G401.6 (cell line): ENCODE results near the gene REG1A.

Experiments
- FAIRE-seq: peaks from 2 replicates; lab custom pipeline; 2012; peaks lifted over from hg19 to GRCh38; lab: Jason Lieb, UNC

REG1A gene

DNA sequence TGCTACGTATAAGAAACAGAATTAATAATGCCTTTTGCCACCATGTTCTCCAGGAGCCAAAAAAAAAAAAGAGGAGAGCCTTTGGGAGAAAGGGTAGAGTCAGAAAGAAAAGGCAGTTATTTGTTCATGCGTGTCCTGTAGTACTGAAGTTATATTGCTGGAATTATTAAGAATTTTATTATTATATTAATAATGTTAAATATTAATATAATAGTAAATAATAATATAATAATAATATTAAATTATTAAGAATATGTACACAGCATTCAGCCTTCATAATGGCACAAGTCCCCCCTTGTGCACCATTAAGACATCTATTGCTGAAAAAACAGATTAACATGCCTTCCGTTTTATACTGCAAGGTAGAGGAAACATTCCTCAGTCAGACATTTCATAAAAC, 8.1 kb downstream of the REG1A start:
- no peak for FAIRE-seq

DNA sequence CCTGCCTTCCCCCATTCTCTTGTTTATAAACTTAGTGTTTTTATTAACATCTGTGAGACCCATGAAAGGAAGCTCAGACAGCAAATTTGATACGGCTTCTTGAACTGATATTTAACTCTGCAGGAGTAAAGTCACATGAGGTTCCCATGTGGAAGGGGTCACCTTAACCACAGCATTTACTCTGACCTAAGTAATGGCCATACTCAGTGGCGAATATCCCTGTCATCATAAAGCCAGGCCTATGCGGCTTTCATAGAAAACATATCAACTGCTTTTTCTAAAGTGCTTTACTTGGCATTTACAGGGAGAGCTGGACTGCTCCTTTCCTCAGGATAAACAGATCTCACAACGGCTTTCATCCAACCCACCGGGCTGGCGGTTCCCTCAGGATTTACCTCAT, 9.0 kb downstream of the REG1A start:
- no peak for FAIRE-seq

DNA sequence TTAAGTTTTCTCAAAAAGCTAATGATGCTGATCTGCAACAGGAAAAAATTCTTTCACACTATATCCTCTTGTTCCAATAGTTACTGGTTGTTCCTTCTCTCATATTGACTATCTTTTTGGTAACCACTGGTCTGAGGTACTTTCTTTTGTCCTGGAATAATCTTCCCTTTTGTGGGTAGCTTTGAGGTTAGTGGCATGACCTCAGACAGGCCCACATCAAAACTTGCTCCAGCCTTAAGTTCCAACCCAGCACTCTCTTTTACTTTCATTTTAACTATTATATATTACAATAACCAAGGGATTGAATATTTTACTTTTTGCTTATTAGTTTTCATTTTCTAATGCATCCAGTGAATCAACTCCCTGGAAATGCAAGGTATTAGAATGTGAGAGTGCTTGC, 9.5 kb downstream of the REG1A start:
- FAIRE-seq, result no peak

GRCh38 chr2:79131687-79132086, 11.4 kb downstream of the REG1A start:
- no peak for FAIRE-seq

DNA sequence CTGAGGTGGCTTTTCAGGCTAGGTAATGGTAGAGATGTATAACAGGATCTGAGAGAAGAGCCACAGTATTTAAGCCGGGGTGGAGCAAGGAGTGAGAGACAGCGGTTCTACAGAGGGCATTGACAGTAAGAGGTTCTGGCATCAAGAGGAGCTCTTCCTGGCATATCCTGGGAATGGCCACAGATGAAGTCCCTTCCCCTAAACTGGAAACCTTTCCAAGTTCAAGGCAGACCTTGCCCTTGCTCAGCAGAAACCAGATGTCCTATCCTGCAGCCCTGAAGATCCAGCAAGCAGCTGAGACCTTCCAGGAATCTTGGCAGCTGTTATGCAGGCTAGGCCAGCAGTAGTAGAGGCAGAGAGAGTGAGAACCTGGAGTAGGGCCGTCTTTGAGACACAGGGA, 18.1 kb downstream of the REG1A start:
- FAIRE-seq, result no peak

- FAIRE-seq, result no peak
These were observed 19.1 kb downstream of the REG1A start for GRCh38 chr2:79139423-79139822.

DNA sequence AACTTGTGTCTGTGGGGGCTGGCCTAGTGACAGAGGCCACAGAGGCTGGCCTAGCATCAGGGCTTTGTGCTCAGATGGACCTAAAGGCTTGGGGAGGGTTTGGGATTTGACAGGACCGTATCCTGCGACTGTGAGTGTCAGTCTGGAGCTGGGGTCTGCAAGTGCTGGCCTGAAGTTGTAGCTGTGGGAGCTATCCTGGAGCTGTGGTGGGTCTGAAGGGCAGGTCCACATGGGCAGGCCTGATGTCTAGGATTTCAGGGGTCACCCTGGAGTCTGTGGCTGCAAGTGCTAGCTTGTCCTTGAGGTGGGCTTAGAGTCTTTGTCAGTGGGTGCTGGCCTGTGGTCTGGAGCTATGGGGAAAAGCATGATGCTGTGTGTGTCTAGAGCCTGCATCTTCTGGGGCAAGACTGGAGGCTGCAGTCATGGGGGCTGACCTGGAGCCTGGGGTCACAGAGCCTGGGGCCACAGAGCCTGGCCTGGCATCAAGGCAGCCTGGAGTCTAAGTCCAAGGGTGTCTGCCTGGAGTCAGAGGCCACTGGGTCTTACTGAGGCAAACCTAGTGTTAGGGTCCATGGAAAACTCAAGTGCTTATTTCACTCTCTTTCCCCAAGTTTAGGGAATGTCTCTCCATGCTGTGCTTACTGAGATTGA, 35.7 kb downstream of the REG1A start:
- no peak for FAIRE-seq

DNA sequence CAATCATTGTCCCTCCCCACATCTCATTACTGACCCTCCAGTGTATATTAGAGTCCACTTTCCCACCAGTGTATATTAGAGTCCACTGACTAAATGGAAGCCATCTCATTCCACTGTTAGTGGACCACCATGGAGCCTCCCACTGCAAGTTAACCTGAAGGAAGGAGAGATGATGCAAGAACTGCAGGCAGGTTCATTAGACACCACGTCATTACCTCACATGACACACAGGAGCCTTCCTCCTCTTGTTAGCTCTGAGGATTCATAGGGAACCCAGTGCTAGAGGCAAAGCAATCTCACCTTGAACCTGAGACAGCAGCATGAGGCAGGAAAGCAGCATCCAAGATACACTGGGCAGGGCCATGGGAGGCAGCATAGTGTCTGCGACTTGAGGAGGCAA, 38.7 kb downstream of the REG1A start:
- no peak for FAIRE-seq

DNA sequence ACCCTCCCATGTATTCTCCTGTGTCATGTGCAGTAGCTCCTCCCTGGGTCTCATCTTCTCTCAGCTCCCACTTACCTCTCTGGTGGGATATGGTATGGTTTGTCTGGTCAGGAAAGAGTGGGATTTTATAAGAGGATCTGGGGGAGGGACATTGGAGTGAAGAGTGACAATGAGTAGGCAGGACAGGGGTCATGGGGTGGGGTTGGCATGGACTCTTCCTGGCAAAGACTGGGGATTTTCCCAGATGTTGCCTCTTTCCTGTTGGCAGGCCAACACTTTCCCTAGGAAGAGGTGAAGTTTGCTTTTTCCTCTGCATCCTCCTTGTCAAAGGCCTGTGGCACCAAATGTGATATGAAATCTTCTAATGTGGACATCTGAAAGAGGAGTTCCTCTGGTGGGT, 39.4 kb downstream of the REG1A start, which contains the start of gene REG3A:
Gene REG3A, minus strand, starts transcription at position 101 of the 400 bp plus-strand sequence. CDS start 348 bp downstream, outside the sequence.
- no peak for FAIRE-seq

- FAIRE-seq, result no peak
These were observed 41.8 kb downstream of the REG1A start for GRCh38 chr2:79162132-79162531.

DNA sequence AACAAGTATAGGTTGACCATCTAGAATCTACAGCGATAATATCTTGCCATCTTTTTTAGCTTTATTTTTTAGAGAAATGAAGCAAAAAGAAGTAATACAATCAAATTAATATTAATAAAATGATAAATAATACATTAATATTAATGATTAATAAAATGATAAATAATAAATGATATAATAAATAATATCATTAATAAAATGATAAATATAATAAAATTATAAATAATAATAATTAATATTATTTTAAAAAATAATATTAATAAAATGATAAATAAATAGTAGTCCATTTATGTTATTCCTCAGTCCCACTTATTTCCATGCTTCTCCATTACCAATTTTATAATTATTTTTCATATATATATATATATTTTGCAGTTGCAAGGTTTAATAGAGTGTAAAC, 42.5 kb downstream of the REG1A start:
- peak; percentile 95 for FAIRE-seq

- FAIRE-seq, result no peak
These were observed 51.2 kb downstream of the REG1A start for GRCh38 chr2:79171348-79171958.
